Peyer's patch (tissue), 4 donors: Measurements from ENCODE around the gene LRTM1. TPM values are rescaled to one million over a fixed set of nuclear protein-coding genes. Genes with fewer than 3 reads are reported as not detected.

Experiments
- DNase-seq, 3 donors: peaks; one replicate each; pipeline ENCODE4 v3.0.0-alpha.2; 2017 to 2019
- H3K27ac ChIP-seq, 4 donors: fragments of 200-600 bp; sonication (generic); one replicate each; pipeline ENCODE4 v1.5.1; 2016 to 2019
- H3K27me3 ChIP-seq, 2 donors: fragments of 200-600 bp; sonication (generic); one replicate each; pipeline ENCODE4 v1.5.1; 2019
- H3K36me3 ChIP-seq, 3 donors: fragments of 200-600 bp; sonication (generic); one replicate each; pipeline ENCODE4 v1.5.1; 2016 to 2019
- H3K4me1 ChIP-seq, 4 donors: fragments of 200-600 bp; sonication (generic); one replicate each; pipeline ENCODE4 v1.5.1; 2016 to 2019
- H3K4me3 ChIP-seq, 4 donors: fragments of 200-600 bp; sonication (generic); 1 replicate in 3 of 4; 2 replicates in 1 of 4; pipeline ENCODE4 v1.5.1; 2016 to 2019; ENCODE audit warnings: mild to moderate bottlenecking in 1 of 4
- H3K9me3 ChIP-seq, 4 donors: fragments of 200-600 bp; sonication (generic); one replicate each; pipeline ENCODE4 v1.5.1; 2016 to 2019; ENCODE audit warnings: mild to moderate bottlenecking in 1 of 4
- POLR2A ChIP-seq, 2 donors: fragments of 450-650 bp; IDR thresholded peaks; one replicate each; pipeline ENCODE4 v1.5.1; 2017; ENCODE audit warnings: antibody characterized with exemption in 2 of 2, mild to moderate bottlenecking in 2 of 2, moderate library complexity in 2 of 2
- total RNA-seq, 4 donors: library from RNA; depleted of rRNA; stranded (reverse); fragments of >200 nt; gene quantifications; one replicate each; pipeline ENCODE4 v1.1.0, GENCODE V29; 2016
- TF ChIP-seq, protein P1 (sequence below), 6 experiments: fragments of 450-650 bp in 4 of 6; fragments of 200-600 bp in 2 of 6; sonication (generic) in 1 of 6; IDR thresholded peaks; one replicate each; pipeline ENCODE4 v1.5.1; 2017 to 2019; ENCODE audit warnings: antibody characterized with exemption in 6 of 6, mild to moderate bottlenecking in 3 of 6, moderate library complexity in 1 of 6

The LRTM1 gene
- total RNA-seq, 4 donors from 2014 or later: not detected

GRCh38 chr3:54892168-54892567 lies 35.7 kb downstream of the LRTM1 start:
- H3K4me1 ChIP-seq: peaks cover 0 to 9% (median 0%) of the 10 kb centered on the region in 4 donors
- H3K27me3 ChIP-seq: no peaks in the 10 kb centered on the region
- peak overlapping the region in 1 of 4 donors; percentile 4 for H3K27ac ChIP-seq
- no peak for DNase-seq
- no peak overlapping the region for H3K4me3 ChIP-seq
- H3K9me3 ChIP-seq: no peaks in the 10 kb centered on the region
- TF ChIP-seq, protein P1, sequence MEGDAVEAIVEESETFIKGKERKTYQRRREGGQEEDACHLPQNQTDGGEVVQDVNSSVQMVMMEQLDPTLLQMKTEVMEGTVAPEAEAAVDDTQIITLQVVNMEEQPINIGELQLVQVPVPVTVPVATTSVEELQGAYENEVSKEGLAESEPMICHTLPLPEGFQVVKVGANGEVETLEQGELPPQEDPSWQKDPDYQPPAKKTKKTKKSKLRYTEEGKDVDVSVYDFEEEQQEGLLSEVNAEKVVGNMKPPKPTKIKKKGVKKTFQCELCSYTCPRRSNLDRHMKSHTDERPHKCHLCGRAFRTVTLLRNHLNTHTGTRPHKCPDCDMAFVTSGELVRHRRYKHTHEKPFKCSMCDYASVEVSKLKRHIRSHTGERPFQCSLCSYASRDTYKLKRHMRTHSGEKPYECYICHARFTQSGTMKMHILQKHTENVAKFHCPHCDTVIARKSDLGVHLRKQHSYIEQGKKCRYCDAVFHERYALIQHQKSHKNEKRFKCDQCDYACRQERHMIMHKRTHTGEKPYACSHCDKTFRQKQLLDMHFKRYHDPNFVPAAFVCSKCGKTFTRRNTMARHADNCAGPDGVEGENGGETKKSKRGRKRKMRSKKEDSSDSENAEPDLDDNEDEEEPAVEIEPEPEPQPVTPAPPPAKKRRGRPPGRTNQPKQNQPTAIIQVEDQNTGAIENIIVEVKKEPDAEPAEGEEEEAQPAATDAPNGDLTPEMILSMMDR (IDR thresholded peaks at IDR 0.05): no peak
- no peak for TF ChIP-seq POLR2A (IDR thresholded peaks at IDR 0.05)
- no peaks in the 10 kb centered on the region for H3K36me3 ChIP-seq

DNA sequence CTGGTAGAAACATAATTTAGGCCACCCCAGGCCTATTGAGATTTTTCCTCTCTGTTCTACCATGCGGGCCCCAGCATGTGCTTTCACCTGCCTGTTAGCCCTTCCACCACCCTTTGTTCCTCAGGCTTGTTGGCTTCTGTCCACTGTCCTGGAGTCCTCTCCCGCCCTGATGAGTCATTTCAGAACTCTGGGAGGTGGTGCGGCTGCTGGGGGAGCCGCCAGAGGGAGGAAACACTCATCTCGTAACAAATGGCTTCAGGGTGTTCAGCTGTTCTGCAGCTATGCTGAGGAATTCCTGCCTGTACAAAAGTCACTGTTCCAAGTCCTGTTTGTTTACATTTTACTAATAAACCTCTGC lies 36.3 kb downstream of the LRTM1 start:
- H3K36me3 ChIP-seq: no peaks in the 10 kb centered on the region
- no peaks in the 10 kb centered on the region for H3K27me3 ChIP-seq
- DNase-seq: peak; percentile 21 to 79 (median 71)
- peaks cover 0 to 9% (median 0%) of the 10 kb centered on the region in 4 donors for H3K4me1 ChIP-seq
- TF ChIP-seq, protein P1 (IDR thresholded peaks at IDR 0.05): peak in 3 of 6 experiments; percentile 54 to 57 (median 54)
- no peak for TF ChIP-seq POLR2A (IDR thresholded peaks at IDR 0.05)
- H3K9me3 ChIP-seq: no peaks in the 10 kb centered on the region
- H3K4me3 ChIP-seq: no peak overlapping the region
- H3K27ac ChIP-seq: peak overlapping the region in 3 of 4 donors; percentile 42 to 69 (median 46)

DNA sequence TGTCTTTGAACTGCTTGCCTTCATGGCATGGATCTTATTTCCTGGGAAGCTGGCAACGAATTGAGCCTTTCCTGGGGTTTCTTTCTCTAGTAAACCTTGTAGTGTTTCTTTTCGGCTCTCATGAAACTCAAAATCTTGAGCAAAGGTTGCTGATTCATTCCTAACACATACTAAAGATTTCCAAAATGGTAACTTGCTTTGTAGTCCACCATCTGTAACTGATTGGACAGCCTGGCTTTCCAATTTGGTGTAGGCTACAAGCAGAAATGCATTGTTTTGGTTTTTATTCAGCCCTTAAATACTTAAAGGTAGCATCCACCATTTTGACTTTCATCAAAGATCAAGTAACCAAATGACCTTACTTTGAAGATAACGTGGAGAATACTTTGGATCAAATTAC lies 38.1 kb downstream of the LRTM1 start:
- Histone ChIP-seq H3K36me3 (no peaks in the 10 kb centered on the region), H3K4me3 (no peak overlapping the region), H3K27ac (no peak overlapping the region), H3K9me3 (no peaks in the 10 kb centered on the region), H3K27me3 (no peaks in the 10 kb centered on the region), H3K4me1 (peaks cover 0 to 9% (median 0%) of the 10 kb centered on the region in 4 donors)
- TF ChIP-seq, protein P1 (IDR thresholded peaks at IDR 0.05): no peak
- TF ChIP-seq POLR2A (IDR thresholded peaks at IDR 0.05): no peak
- no peak for DNase-seq

- H3K36me3 ChIP-seq: no peaks in the 10 kb centered on the region
- peaks cover 0 to 9% (median 0%) of the 10 kb centered on the region in 4 donors for H3K4me1 ChIP-seq
- DNase-seq: no peak
- no peaks in the 10 kb centered on the region for H3K27me3 ChIP-seq
- no peak overlapping the region for H3K4me3 ChIP-seq
- no peak for TF ChIP-seq POLR2A (IDR thresholded peaks at IDR 0.05)
- TF ChIP-seq, protein P1 (IDR thresholded peaks at IDR 0.05): no peak
- H3K27ac ChIP-seq: no peak overlapping the region
- H3K9me3 ChIP-seq: no peaks in the 10 kb centered on the region
Observed at GRCh38 chr3:54888873-54889272, 39.0 kb downstream of the LRTM1 start.

- H3K9me3 ChIP-seq: no peaks in the 10 kb centered on the region
- no peak overlapping the region for H3K27ac ChIP-seq
- no peaks in the 10 kb centered on the region for H3K36me3 ChIP-seq
- no peak overlapping the region for H3K4me3 ChIP-seq
- TF ChIP-seq POLR2A (IDR thresholded peaks at IDR 0.05): no peak
- TF ChIP-seq, protein P1 (IDR thresholded peaks at IDR 0.05): no peak
- peaks cover 0 to 9% (median 0%) of the 10 kb centered on the region in 4 donors for H3K4me1 ChIP-seq
- H3K27me3 ChIP-seq: no peaks in the 10 kb centered on the region
- DNase-seq: no peak
Observed at GRCh38 chr3:54888162-54888561, 39.7 kb downstream of the LRTM1 start.
